LNCaP clone FGC (cell line): ENCODE data around the gene SLC5A10.
"Not testable (repeated sequence)": the region's sequence is repeated elsewhere in the genome, so short reads cannot be mapped to it uniquely, and the experiment has no call there.

ENCODE experiments used
- DNase-seq: peaks from one replicate; pipeline ENCODE4 v3.0.0-alpha.2; 2011; ENCODE audit warnings: low read depth
- H3K4me3 ChIP-seq: 2 replicates; pipeline ENCODE4 v1.5.1; 2011; ENCODE audit warnings: mild to moderate bottlenecking, low read depth, low read length, control low read depth
- CTCF ChIP-seq: IDR thresholded peaks from 2 replicates; pipeline ENCODE4 v1.5.1; 2012; ENCODE audit warnings: mild to moderate bottlenecking; ENCODE audit not compliant: control insufficient read depth, insufficient read depth; ENCODE audit errors: extremely low read depth

Gene SLC5A10

DNA sequence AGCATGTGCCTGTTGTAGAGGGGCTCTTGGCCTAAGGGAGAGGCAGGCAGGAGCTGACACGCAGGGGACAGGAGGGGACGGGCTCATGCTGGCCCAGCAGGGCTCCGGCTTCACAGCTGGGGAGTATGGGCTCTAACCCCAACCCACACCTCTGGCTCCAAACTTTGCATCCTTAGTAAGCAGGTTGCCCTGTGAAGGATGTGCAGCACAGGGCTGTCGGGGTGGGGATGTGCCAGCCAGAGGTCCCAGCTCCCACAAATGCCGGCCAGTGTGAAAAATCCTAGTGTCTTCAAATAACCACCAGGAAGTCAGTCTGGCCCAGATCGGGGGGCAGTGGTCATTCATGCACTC is 66.6 kb downstream of the SLC5A10 start:
- DNase-seq: no peak
- H3K4me3 ChIP-seq: no peak overlapping the region
- no peak for TF ChIP-seq CTCF

DNA sequence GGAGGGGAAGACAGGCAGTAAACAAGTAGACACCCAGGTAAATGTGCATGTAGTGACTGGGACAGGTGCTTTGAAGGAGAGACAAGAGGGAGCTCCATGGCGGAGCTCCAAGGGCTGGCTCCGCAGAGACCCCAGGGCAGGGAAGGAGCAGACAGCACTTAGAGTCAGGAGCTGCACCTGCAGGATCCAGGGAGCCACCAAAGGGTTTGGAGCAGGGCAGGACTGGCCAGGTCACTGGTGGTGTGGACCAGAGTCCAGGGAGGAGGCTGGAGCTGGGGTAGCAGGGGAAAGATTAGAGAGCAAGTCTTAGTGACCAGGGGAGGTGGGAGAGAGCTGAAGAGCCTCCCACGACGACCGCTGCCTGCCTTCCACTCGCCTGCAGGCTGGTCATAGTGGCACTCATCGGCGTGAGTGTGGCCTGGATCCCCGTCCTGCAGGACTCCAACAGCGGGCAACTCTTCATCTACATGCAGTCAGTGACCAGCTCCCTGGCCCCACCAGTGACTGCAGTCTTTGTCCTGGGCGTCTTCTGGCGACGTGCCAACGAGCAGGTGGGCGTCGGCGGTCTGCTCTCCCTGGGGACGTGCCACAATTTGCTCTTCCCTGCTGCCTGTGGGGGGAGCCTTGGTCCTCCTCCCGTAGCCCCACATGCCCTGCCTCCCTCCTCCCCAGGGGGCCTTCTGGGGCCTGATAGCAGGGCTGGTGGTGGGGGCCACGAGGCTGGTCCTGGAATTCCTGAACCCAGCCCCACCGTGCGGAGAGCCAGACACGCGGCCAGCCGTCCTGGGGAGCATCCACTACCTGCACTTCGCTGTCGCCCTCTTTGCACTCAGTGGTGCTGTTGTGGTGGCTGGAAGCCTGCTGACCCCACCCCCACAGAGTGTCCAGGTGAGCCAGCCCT is 67.3 kb downstream of the SLC5A10 start:
- DNase-seq: no peak
- no peak overlapping the region for H3K4me3 ChIP-seq
- TF ChIP-seq CTCF: no peak

DNA sequence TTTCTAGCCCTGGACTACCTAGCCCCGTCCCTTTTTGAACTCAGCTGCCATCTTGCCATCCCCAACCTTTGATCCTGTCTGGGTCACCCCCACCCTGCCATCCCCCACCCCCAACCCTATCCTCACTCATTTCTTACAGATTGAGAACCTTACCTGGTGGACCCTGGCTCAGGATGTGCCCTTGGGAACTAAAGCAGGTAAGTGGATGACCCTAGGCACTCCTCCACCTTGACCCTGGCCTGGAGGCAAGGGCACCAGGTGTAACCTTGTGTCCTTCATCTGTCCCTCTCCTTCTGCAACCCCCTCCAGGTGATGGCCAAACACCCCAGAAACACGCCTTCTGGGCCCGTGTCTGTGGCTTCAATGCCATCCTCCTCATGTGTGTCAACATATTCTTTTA is 68.1 kb downstream of the SLC5A10 start:
- TF ChIP-seq CTCF: no peak
- no peak for DNase-seq
- no peak overlapping the region for H3K4me3 ChIP-seq

GRCh38 chr17:19021011-19021621 is 69.2 kb downstream of the SLC5A10 start:
- DNase-seq, H3K4me3 ChIP-seq: not testable (repeated sequence)

GRCh38 chr17:19021622-19022083 is 69.7 kb downstream of the SLC5A10 start:
- H3K4me3 ChIP-seq: no peak overlapping the region
- DNase-seq: no peak
- TF ChIP-seq CTCF: no peak

- DNase-seq: no peak
- TF ChIP-seq CTCF: no peak
- H3K4me3 ChIP-seq: no peak overlapping the region
Measured at GRCh38 chr17:19022128-19022527, 70.2 kb downstream of the SLC5A10 start.

- DNase-seq: no peak
- no peak overlapping the region for H3K4me3 ChIP-seq
- TF ChIP-seq CTCF: no peak
Measured at GRCh38 chr17:19022747-19023146, 70.8 kb downstream of the SLC5A10 start.
